GM23338 (cell line): Measurements from ENCODE around the gene OTOG. TPM values are rescaled to one million over a fixed set of nuclear protein-coding genes. Genes with fewer than 3 reads are reported as not detected.

Experiments
- ATAC-seq: fragments of 200-7000 bp; cut with Tn5 transposase; 3 replicates; pipeline ENCODE4 v1.9.1; 2020
- DNase-seq: peaks from one replicate; pipeline ENCODE4 v3.0.0-alpha.2; 2015; ENCODE audit warnings: low spot score
- H2AFZ ChIP-seq: fragments of 200-600 bp; sonication (generic); 2 replicates; pipeline ENCODE4 v1.8.0; 2016; ENCODE audit warnings: antibody characterized with exemption, mild to moderate bottlenecking, moderate library complexity
- H3F3A ChIP-seq: fragments of 200-600 bp; sonication (generic); replicated peaks from 2 replicates; pipeline ENCODE4 v1.8.0; 2017; ENCODE audit warnings: antibody characterized with exemption, mixed run types, low read depth
- H3K27ac ChIP-seq: fragments of 200-600 bp; sonication (generic); 2 replicates; pipeline ENCODE4 v1.6.1; 2016; ENCODE audit warnings: low read depth
- H3K27me3 ChIP-seq: fragments of 200-600 bp; sonication (generic); 2 replicates; pipeline ENCODE4 v1.8.0; 2016; ENCODE audit warnings: mild to moderate bottlenecking, mixed run types, moderate library complexity; ENCODE audit not compliant: insufficient read depth
- H3K36me3 ChIP-seq: fragments of 200-600 bp; sonication (generic); 2 replicates; pipeline ENCODE4 v1.8.0; 2016; ENCODE audit warnings: mild to moderate bottlenecking; ENCODE audit not compliant: insufficient read depth
- H3K4me1 ChIP-seq: fragments of 200-600 bp; sonication (generic); 2 replicates; pipeline ENCODE4 v1.8.0; 2016; ENCODE audit warnings: mild to moderate bottlenecking, moderate library complexity; ENCODE audit not compliant: insufficient read depth
- H3K4me2 ChIP-seq: fragments of 200-600 bp; sonication (generic); 2 replicates; pipeline ENCODE4 v1.7.1; 2017; ENCODE audit warnings: mixed run types
- H3K4me3 ChIP-seq: fragments of 200-600 bp; sonication (generic); 2 replicates; pipeline ENCODE4 v1.6.1; 2016; ENCODE audit warnings: mixed run types
- H3K79me2 ChIP-seq: fragments of 200-600 bp; sonication (generic); replicated peaks from 2 replicates; pipeline ENCODE4 v1.8.0; 2017; ENCODE audit warnings: mild to moderate bottlenecking; ENCODE audit not compliant: insufficient read depth
- H3K9me2 ChIP-seq: fragments of 200-600 bp; sonication (generic); 2 replicates; pipeline ENCODE4 v1.8.0; 2017; ENCODE audit not compliant: insufficient read depth
- H4K20me1 ChIP-seq: fragments of 200-600 bp; sonication (generic); replicated peaks from 2 replicates; pipeline ENCODE4 v1.8.0; 2017; ENCODE audit warnings: mild to moderate bottlenecking; ENCODE audit not compliant: insufficient read depth
- H3K27ac Mint-ChIP-seq: 2 replicates; pipeline ENCODE4 v1.8.0; 2020; ENCODE audit warnings: inconsistent platforms, mild to moderate bottlenecking, moderate library complexity, mixed read lengths
- H3K27me3 Mint-ChIP-seq: 3 replicates; pipeline ENCODE4 v1.8.0; 2022; ENCODE audit warnings: low read depth, mild to moderate bottlenecking, moderate library complexity, mixed read lengths, inconsistent platforms; ENCODE audit not compliant: insufficient read depth, poor library complexity
- H3K36me3 Mint-ChIP-seq: 3 replicates; pipeline ENCODE4 v1.8.0; 2021; ENCODE audit warnings: low read depth, mild to moderate bottlenecking, inconsistent platforms, moderate library complexity, mixed read lengths
- H3K4me1 Mint-ChIP-seq: 3 replicates; pipeline ENCODE4 v1.8.0; 2020; ENCODE audit warnings: mild to moderate bottlenecking, inconsistent platforms, mixed read lengths
- H3K4me3 Mint-ChIP-seq: 3 replicates; pipeline ENCODE4 v1.8.0; 2021; ENCODE audit warnings: moderate library complexity, mild to moderate bottlenecking, inconsistent platforms, mixed read lengths
- H3K9me3 Mint-ChIP-seq: 3 replicates; pipeline ENCODE4 v1.8.0; 2020; ENCODE audit warnings: moderate library complexity, mild to moderate bottlenecking, inconsistent platforms, mixed read lengths
- CREB1 ChIP-seq: fragments of 250-450 bp; sonication (Bioruptor Pico); IDR thresholded peaks from 2 replicates; pipeline ENCODE4 v1.5.0; 2020; ENCODE audit warnings: low read depth, mild to moderate bottlenecking, moderate library complexity
- CTCF ChIP-seq, 2 experiments: fragments of 200-600 bp in 1 of 2; sonication (generic) in 1 of 2; conservative IDR thresholded peaks; 2 replicates each; pipeline versions ENCODE4 v1.5.1 to v1.6.1; 2016 to 2017; ENCODE audit warnings: antibody characterized with exemption in 2 of 2, low read depth in 2 of 2, mild to moderate bottlenecking in 2 of 2, moderate library complexity in 1 of 2
- ETS1 ChIP-seq: IDR thresholded peaks from 2 replicates; pipeline ENCODE4 v1.6.1; 2016; ENCODE audit warnings: antibody characterized with exemption
- EZH2 ChIP-seq: fragments of 200-600 bp; sonication (generic); IDR thresholded peaks from one replicate; pipeline ENCODE4 v1.8.0; 2017; ENCODE audit warnings: antibody characterized with exemption, mild to moderate bottlenecking, low read depth; ENCODE audit not compliant: unreplicated experiment
- EZH2phosphoT487 ChIP-seq: fragments of 200-600 bp; sonication (generic); IDR thresholded peaks from one replicate; pipeline ENCODE4 v1.8.1; 2018; ENCODE audit warnings: antibody characterized with exemption; ENCODE audit not compliant: unreplicated experiment
- JUNB ChIP-seq: IDR thresholded peaks from one replicate; pipeline ENCODE4 v1.6.1; 2016; ENCODE audit warnings: antibody characterized with exemption; ENCODE audit not compliant: unreplicated experiment
- NANOG ChIP-seq: IDR thresholded peaks from 2 replicates; pipeline ENCODE4 v1.6.1; 2016; ENCODE audit warnings: antibody characterized with exemption, borderline replicate concordance
- POLR2AphosphoS5 ChIP-seq: IDR thresholded peaks from 2 replicates; pipeline ENCODE4 v1.6.1; 2016; ENCODE audit warnings: antibody characterized with exemption, low read depth
- REST ChIP-seq: IDR thresholded peaks from one replicate; pipeline ENCODE4 v1.6.1; 2018; ENCODE audit warnings: antibody characterized with exemption; ENCODE audit not compliant: unreplicated experiment
- STAT1 ChIP-seq: IDR thresholded peaks from one replicate; pipeline ENCODE4 v1.6.1; 2016; ENCODE audit warnings: antibody characterized with exemption; ENCODE audit not compliant: unreplicated experiment
- ZNF114 ChIP-seq: fragments of 250-450 bp; sonication (Bioruptor Pico); IDR thresholded peaks from 2 replicates; pipeline ENCODE4 v1.5.0; 2020; ENCODE audit warnings: mild to moderate bottlenecking, moderate library complexity
- ZNF331 ChIP-seq: fragments of 250-450 bp; sonication (Bioruptor Pico); IDR thresholded peaks from 2 replicates; pipeline ENCODE4 v1.5.0; 2020; ENCODE audit warnings: low read depth, mild to moderate bottlenecking, moderate library complexity
- ZNF462 ChIP-seq: fragments of 250-450 bp; sonication (Bioruptor Pico); IDR thresholded peaks from 2 replicates; pipeline ENCODE4 v1.5.0; 2020; ENCODE audit warnings: mild to moderate bottlenecking, moderate library complexity
- polyA plus RNA-seq: library from polyadenylated mRNA; unstranded; fragments of >200 nt; fragmentation: Nextera tagmentation; extraction: Ambion mirVana; gene quantifications from 2 replicates; pipeline ENCODE4 v1.2.1, GENCODE V29; 2016
- total RNA-seq: library from RNA; depleted of rRNA; stranded (reverse); fragments of >200 nt; shearing (Covaris generic); gene quantifications from 2 replicates; pipeline ENCODE4 v1.2.3, GENCODE V29; 2014

Gene OTOG
- total and polyA plus RNA-seq, 2 experiments from 2014 or later: 0.40 to 0.52 TPM

GRCh38 chr11:17516551-17517150 lies 30.4 kb upstream of the OTOG start:
- H3K4me1 Mint-ChIP-seq: peaks cover 27% of the 10 kb centered on the region
- Histone ChIP-seq H3K4me3 (no peak overlapping the region), H3K4me2 (no peak overlapping the region), H4K20me1 (no peaks in the 10 kb centered on the region), H3K4me1 (peaks cover 15% of the 10 kb centered on the region; the same call in 1 of the 2 replicates), H3K27ac (no peak overlapping the region), H3K79me2 (no peaks in the 10 kb centered on the region), H3K27me3 (no peaks in the 10 kb centered on the region), H3K36me3 (no peaks in the 10 kb centered on the region), H3F3A (no peaks in the 10 kb centered on the region), H3K9me2 (0 out of 2 replicates have a peak, but pooled peaks cover 5% of the 10 kb centered on the region), H2AFZ (no peak overlapping the region)
- TF ChIP-seq CREB1 (CRISPR knock-in tag): no peak
- no peak for TF ChIP-seq REST
- no peak for TF ChIP-seq CTCF (conservative IDR thresholded peaks at IDR 0.05; ENCODE audit: low read depth in 2 of 2)
- TF ChIP-seq ZNF114 (CRISPR knock-in tag): no peak
- no peak for TF ChIP-seq EZH2phosphoT487
- no peak for TF ChIP-seq JUNB
- TF ChIP-seq ETS1: no peak
- TF ChIP-seq ZNF331: no peak
- TF ChIP-seq NANOG: no peak
- TF ChIP-seq ZNF462 (CRISPR knock-in tag): no peak
- no peak for TF ChIP-seq STAT1
- TF ChIP-seq EZH2: no peak
- no peak for TF ChIP-seq POLR2AphosphoS5
- H3K9me3 Mint-ChIP-seq: no peaks in the 10 kb centered on the region; the same call in 2 of the 3 replicates
- peaks cover 5% of the 10 kb centered on the region; the same call in 2 of the 3 replicates for H3K36me3 Mint-ChIP-seq
- no peak overlapping the region for H3K4me3 Mint-ChIP-seq
- ATAC-seq: no peak
- no peak for DNase-seq
- peaks cover 8% of the 10 kb centered on the region for H3K27me3 Mint-ChIP-seq
- H3K27ac Mint-ChIP-seq: no peak overlapping the region
